Neural progenitor cell (in vitro differentiated cells): ENCODE data around the gene GPR137B. TPM values are rescaled to one million over a fixed set of nuclear protein-coding genes. Genes with fewer than 3 reads are reported as not detected.
"Not testable (repeated sequence)": the region's sequence is repeated elsewhere in the genome, so short reads cannot be mapped to it uniquely, and the experiment has no call there.

Source experiments
- DNase-seq: peaks from one replicate; pipeline ENCODE4 v3.0.0-alpha.2; 2016; ENCODE audit warnings: low spot score
- H2AFZ ChIP-seq: fragments of 200-600 bp; sonication (generic); replicated peaks from 2 replicates; pipeline ENCODE4 v1.6.1; 2016; ENCODE audit warnings: antibody characterized with exemption
- H3F3A ChIP-seq: fragments of 200-600 bp; sonication (generic); 2 replicates; pipeline ENCODE4 v1.6.1; 2016; ENCODE audit warnings: antibody characterized with exemption, low read depth
- H3K27ac ChIP-seq: fragments of 200-600 bp; sonication (generic); 2 replicates; pipeline ENCODE4 v1.5.1; 2016; ENCODE audit warnings: mild to moderate bottlenecking
- H3K27me3 ChIP-seq: fragments of 200-600 bp; sonication (generic); 2 replicates; pipeline ENCODE4 v1.6.1; 2016; ENCODE audit warnings: mild to moderate bottlenecking, moderate library complexity
- H3K36me3 ChIP-seq: fragments of 200-600 bp; sonication (generic); 2 replicates; pipeline ENCODE4 v1.5.1; 2016
- H3K4me1 ChIP-seq: fragments of 200-600 bp; sonication (generic); 2 replicates; pipeline ENCODE4 v1.6.1; 2016; ENCODE audit warnings: mixed run types
- H3K4me2 ChIP-seq: fragments of 200-600 bp; sonication (generic); 2 replicates; pipeline ENCODE4 v1.6.1; 2016
- H3K4me3 ChIP-seq: fragments of 200-600 bp; sonication (generic); 2 replicates; pipeline ENCODE4 v1.5.1; 2016
- H3K79me2 ChIP-seq: fragments of 200-600 bp; sonication (generic); 2 replicates; pipeline ENCODE4 v1.6.1; 2016; ENCODE audit warnings: low read depth
- H3K9ac ChIP-seq: fragments of 200-600 bp; sonication (generic); 2 replicates; pipeline ENCODE4 v1.6.1; 2016
- H3K9me3 ChIP-seq: fragments of 200-600 bp; sonication (generic); 2 replicates; pipeline ENCODE4 v1.5.1; 2016; ENCODE audit warnings: low read depth
- H4K20me1 ChIP-seq: fragments of 200-600 bp; sonication (generic); 2 replicates; pipeline ENCODE4 v1.6.1; 2016; ENCODE audit warnings: low read depth
- H3K27ac Mint-ChIP-seq: 3 replicates; pipeline ENCODE4 v1.8.0; 2021; ENCODE audit warnings: mixed read lengths
- H3K27me3 Mint-ChIP-seq: 2 replicates; pipeline ENCODE4 v1.8.0; 2022; ENCODE audit warnings: low read depth, mild to moderate bottlenecking, inconsistent platforms, moderate library complexity, mixed read lengths; ENCODE audit not compliant: insufficient read depth
- H3K36me3 Mint-ChIP-seq: 3 replicates; pipeline ENCODE4 v1.8.0; 2021; ENCODE audit warnings: mixed read lengths
- H3K4me1 Mint-ChIP-seq: 3 replicates; pipeline ENCODE4 v1.8.0; 2021; ENCODE audit warnings: mixed read lengths
- H3K4me3 Mint-ChIP-seq: 3 replicates; pipeline ENCODE4 v1.8.0; 2021; ENCODE audit warnings: mild to moderate bottlenecking, moderate library complexity, mixed read lengths
- H3K9me3 Mint-ChIP-seq: 3 replicates; pipeline ENCODE4 v1.8.0; 2020; ENCODE audit warnings: mixed read lengths
- EZH2 ChIP-seq: fragments of 200-600 bp; sonication (generic); IDR thresholded peaks from 2 replicates; pipeline ENCODE4 v1.6.1; 2017; ENCODE audit warnings: antibody characterized with exemption, mild to moderate bottlenecking, moderate library complexity
- EZH2phosphoT487 ChIP-seq: fragments of 200-600 bp; sonication (generic); IDR thresholded peaks from 2 replicates; pipeline ENCODE4 v1.6.1; 2017; ENCODE audit warnings: antibody characterized with exemption
- total RNA-seq: library from RNA; depleted of rRNA; stranded (reverse); fragments of >200 nt; gene quantifications from 2 replicates; pipeline ENCODE4 v1.2.3, GENCODE V29; 2015; ENCODE audit warnings: low replicate concordance
- TF ChIP-seq, protein P1 (sequence below): fragments of 200-600 bp; sonication (generic); IDR thresholded peaks from 2 replicates; pipeline ENCODE4 v1.5.1; 2017; ENCODE audit warnings: antibody characterized with exemption, mild to moderate bottlenecking

The GPR137B gene
- total RNA-seq, 1 donor from 2014 or later: 4.3 TPM

GRCh38 chr1:236179634-236180033 lies 37.3 kb downstream of the GPR137B start:
- Histone ChIP-seq H2AFZ (no peak overlapping the region), H3K27me3 (no peaks in the 10 kb centered on the region), H3K36me3 (no peaks in the 10 kb centered on the region), H3K4me3 (no peak overlapping the region), H3F3A (no peaks in the 10 kb centered on the region), H3K9me3 (no peaks in the 10 kb centered on the region), H3K79me2 (no peaks in the 10 kb centered on the region), H3K27ac (no peak overlapping the region), H4K20me1 (no peaks in the 10 kb centered on the region), H3K9ac (no peak overlapping the region), H3K4me1 (no peaks in the 10 kb centered on the region), H3K4me2 (no peak overlapping the region)
- TF ChIP-seq, protein P1, sequence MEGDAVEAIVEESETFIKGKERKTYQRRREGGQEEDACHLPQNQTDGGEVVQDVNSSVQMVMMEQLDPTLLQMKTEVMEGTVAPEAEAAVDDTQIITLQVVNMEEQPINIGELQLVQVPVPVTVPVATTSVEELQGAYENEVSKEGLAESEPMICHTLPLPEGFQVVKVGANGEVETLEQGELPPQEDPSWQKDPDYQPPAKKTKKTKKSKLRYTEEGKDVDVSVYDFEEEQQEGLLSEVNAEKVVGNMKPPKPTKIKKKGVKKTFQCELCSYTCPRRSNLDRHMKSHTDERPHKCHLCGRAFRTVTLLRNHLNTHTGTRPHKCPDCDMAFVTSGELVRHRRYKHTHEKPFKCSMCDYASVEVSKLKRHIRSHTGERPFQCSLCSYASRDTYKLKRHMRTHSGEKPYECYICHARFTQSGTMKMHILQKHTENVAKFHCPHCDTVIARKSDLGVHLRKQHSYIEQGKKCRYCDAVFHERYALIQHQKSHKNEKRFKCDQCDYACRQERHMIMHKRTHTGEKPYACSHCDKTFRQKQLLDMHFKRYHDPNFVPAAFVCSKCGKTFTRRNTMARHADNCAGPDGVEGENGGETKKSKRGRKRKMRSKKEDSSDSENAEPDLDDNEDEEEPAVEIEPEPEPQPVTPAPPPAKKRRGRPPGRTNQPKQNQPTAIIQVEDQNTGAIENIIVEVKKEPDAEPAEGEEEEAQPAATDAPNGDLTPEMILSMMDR: no peak
- TF ChIP-seq EZH2phosphoT487 (no peak), EZH2 (no peak)
- no peak for DNase-seq
- Mint-ChIP-seq H3K9me3 (no peaks in the 10 kb centered on the region), H3K36me3 (peaks cover 14% of the 10 kb centered on the region), H3K27me3 (peaks cover 6% of the 10 kb centered on the region), H3K4me3 (no peak overlapping the region), H3K4me1 (peaks cover 15% of the 10 kb centered on the region), H3K27ac (no peak overlapping the region)

DNA sequence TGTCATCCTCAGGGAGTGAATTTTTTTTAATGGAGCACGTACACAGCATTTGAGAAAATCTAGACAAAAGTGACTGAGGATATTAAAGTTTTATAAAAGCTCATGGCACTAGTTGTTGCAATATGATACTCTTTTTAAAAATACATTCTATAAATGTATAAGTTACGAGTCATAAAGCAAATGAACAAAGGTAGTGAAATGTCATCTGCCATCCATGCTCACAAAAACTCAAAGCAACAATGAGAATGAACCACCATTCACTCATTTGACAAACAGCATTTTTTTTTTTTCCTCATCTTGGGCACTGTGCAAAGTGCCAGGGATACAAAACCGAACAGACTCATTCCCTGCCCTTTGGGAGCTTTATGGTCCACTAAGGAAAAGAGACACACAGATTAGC lies 38.7 kb downstream of the GPR137B start:
- H3K9me3 Mint-ChIP-seq: no peaks in the 10 kb centered on the region
- Histone ChIP-seq H3K9ac (no peak overlapping the region), H2AFZ (no peak overlapping the region), H3K27ac (no peak overlapping the region), H4K20me1 (no peaks in the 10 kb centered on the region), H3F3A (no peaks in the 10 kb centered on the region), H3K4me1 (no peaks in the 10 kb centered on the region), H3K4me2 (no peak overlapping the region), H3K9me3 (no peaks in the 10 kb centered on the region), H3K27me3 (no peaks in the 10 kb centered on the region), H3K79me2 (no peaks in the 10 kb centered on the region), H3K4me3 (no peak overlapping the region), H3K36me3 (no peaks in the 10 kb centered on the region)
- no peak for DNase-seq
- H3K36me3 Mint-ChIP-seq: peaks cover 20% of the 10 kb centered on the region
- H3K4me1 Mint-ChIP-seq: peaks cover 7% of the 10 kb centered on the region
- TF ChIP-seq, protein P1: no peak
- TF ChIP-seq EZH2phosphoT487 (no peak), EZH2 (no peak)
- H3K4me3 Mint-ChIP-seq: no peak overlapping the region
- peaks cover 4% of the 10 kb centered on the region for H3K27me3 Mint-ChIP-seq
- H3K27ac Mint-ChIP-seq: no peak overlapping the region

GRCh38 chr1:236185687-236186086 lies 43.3 kb downstream of the GPR137B start:
- H3K4me3 ChIP-seq: no peak overlapping the region
- H3K4me1 ChIP-seq: no peaks in the 10 kb centered on the region
- H3K27me3 Mint-ChIP-seq: peaks cover 2% of the 10 kb centered on the region
- no peaks in the 10 kb centered on the region for H4K20me1 ChIP-seq
- H3K4me1 Mint-ChIP-seq: no peaks in the 10 kb centered on the region
- no peaks in the 10 kb centered on the region for H3K79me2 ChIP-seq
- H3K9me3 ChIP-seq: no peaks in the 10 kb centered on the region
- no peak overlapping the region for H3K9ac ChIP-seq
- H3K4me2 ChIP-seq: no peak overlapping the region
- H3K36me3 Mint-ChIP-seq: peaks cover 52% of the 10 kb centered on the region
- H3K27me3 ChIP-seq: no peaks in the 10 kb centered on the region
- no peaks in the 10 kb centered on the region for H3F3A ChIP-seq
- no peak for TF ChIP-seq EZH2
- no peak for TF ChIP-seq EZH2phosphoT487
- TF ChIP-seq, protein P1: no peak
- H3K27ac Mint-ChIP-seq: no peak overlapping the region
- no peak overlapping the region for H3K4me3 Mint-ChIP-seq
- H3K9me3 Mint-ChIP-seq: peaks cover 26% of the 10 kb centered on the region
- H2AFZ ChIP-seq: no peak overlapping the region
- no peak for DNase-seq
- no peaks in the 10 kb centered on the region for H3K36me3 ChIP-seq
- H3K27ac ChIP-seq: no peak overlapping the region

GRCh38 chr1:236186471-236186870 lies 44.1 kb downstream of the GPR137B start:
- not testable (repeated sequence) for H3K9ac ChIP-seq, H3K79me2 ChIP-seq, H3K4me3 Mint-ChIP-seq, H2AFZ ChIP-seq, H3K27ac ChIP-seq, H3K36me3 ChIP-seq, H3K27me3 ChIP-seq, H3K9me3 ChIP-seq, H3K4me1 ChIP-seq, H3K4me1 Mint-ChIP-seq, H3F3A ChIP-seq, H4K20me1 ChIP-seq, H3K4me2 ChIP-seq, DNase-seq, H3K27ac Mint-ChIP-seq, H3K27me3 Mint-ChIP-seq, H3K4me3 ChIP-seq
- peaks cover 50% of the 10 kb centered on the region for H3K36me3 Mint-ChIP-seq
- peaks cover 26% of the 10 kb centered on the region for H3K9me3 Mint-ChIP-seq

- not testable (repeated sequence) for H3K27me3 Mint-ChIP-seq, H3K4me1 ChIP-seq, H3K79me2 ChIP-seq, DNase-seq, H3K27ac Mint-ChIP-seq, H3K9me3 ChIP-seq, H3K4me3 ChIP-seq, H2AFZ ChIP-seq, H4K20me1 ChIP-seq, H3K27ac ChIP-seq, H3K27me3 ChIP-seq, H3K4me2 ChIP-seq, H3K36me3 ChIP-seq, H3K4me1 Mint-ChIP-seq, H3F3A ChIP-seq, H3K4me3 Mint-ChIP-seq, H3K9ac ChIP-seq
- Mint-ChIP-seq H3K9me3 (peaks cover 26% of the 10 kb centered on the region), H3K36me3 (peaks cover 53% of the 10 kb centered on the region)
Measured at GRCh38 chr1:236188084-236188483, 45.7 kb downstream of the GPR137B start.
